ENCODE data around the gene TDRD5.
"Not testable (repeated sequence)": the region's sequence is repeated elsewhere in the genome, so short reads cannot be mapped to it uniquely, and the experiment has no call there.

Gene TDRD5

DNA sequence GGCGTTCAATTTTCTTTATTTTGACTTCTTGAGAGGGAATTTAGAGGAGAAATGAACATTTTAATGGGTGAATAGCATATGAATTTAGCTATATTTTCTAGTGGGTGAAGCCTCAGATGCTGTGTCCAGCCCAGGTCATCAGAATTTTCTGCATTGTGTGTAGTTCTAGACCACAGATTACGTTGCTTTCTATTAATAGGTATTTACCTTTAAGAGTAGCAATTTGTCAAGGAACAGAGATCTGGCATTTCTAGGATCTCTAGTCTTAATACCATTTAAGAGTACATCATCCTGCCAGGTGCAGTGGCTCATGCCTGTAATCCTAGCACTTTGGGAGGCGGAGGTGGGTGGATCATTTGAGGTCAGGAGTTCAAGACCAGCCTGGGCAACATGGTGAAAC lies 20.7 kb downstream of the TDRD5 start:
- no peak for DNase-seq

DNA sequence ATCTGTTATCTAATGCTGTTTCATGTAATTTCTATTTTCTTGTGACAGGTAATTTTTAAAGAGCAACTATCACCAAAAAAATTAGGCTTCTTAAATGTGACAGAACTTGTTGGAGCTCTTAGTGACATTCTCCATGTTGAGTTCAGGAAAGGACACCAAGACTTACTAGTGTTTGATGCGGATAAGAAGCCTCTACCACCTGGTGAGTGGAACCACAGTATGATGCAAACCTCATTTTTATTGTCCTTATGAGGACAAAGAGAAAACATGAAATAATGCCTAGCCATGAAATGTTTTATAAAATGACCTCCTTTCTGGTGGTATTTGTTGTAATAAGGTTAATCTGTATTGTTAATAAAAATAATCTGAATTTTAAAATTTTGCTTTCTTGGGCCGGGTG lies 39.1 kb downstream of the TDRD5 start:
- no peak for DNase-seq

DNA sequence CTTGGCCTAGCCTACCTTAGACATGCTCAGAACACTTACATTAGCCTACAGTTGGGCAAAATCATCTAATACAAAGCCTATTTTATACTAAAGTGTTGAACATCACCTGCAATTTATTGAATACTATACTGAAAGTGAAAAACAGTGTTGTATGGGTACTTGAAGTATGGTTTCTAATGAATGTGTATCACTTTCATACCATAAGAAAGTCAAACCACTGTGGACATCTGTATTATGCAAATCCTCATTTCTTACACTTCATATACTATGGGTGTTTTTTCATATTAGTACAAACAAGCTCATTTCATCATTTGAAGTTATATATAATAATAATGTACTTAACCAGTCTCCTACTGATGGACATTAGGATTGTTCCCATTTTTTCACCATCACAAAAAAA lies 41.2 kb downstream of the TDRD5 start:
- no peak for DNase-seq

DNA sequence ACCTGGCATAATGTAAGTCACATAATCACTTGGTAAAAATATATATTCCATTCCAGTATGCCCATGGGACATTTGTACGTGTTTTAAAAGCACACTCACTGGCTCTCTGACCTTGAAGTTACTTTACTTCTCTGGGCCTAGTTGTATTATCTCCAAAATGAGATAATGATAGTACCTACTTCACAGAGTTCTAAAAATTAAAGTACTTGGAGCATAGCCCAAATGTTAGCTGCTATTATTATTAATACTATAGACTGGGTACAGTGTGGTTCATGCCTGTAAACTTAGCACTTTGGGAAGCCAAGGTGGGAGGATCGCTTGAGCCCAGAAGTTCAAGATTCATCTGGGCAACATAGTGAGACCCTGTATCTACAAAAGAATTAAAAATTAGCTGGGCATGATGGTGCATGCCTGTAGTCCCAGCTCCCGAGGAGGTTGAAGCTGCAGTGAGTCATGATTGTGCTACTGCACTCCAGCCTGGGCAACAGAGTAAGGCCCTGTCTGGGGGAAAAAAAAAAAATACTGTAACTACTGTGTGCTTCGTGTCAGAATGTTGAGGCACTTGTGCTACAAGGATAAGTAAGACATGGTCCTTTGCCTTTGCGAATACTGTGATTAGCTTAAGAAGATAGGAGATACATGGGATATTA lies 45.7 kb downstream of the TDRD5 start:
- DNase-seq, result no peak

DNA sequence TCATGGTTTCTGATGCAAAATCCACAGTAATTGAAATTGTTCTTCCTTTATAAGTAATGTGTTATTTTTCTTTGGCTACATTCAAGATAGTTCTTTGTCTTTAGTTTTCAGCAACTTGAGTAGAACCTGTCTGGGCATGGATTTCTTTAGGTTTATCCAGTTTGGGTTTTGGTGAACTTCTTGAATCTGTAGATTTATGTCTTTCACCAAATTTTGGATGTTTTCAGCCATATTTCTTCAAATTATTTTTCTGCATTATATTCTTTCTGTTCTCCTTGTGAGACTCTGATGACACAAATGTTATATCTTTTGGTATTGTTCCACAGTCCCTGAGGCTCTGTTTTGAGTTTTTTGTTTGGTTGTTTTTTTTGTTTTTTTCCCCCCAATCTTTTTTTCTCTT lies 69.4 kb downstream of the TDRD5 start:
- DNase-seq, result no peak

DNA sequence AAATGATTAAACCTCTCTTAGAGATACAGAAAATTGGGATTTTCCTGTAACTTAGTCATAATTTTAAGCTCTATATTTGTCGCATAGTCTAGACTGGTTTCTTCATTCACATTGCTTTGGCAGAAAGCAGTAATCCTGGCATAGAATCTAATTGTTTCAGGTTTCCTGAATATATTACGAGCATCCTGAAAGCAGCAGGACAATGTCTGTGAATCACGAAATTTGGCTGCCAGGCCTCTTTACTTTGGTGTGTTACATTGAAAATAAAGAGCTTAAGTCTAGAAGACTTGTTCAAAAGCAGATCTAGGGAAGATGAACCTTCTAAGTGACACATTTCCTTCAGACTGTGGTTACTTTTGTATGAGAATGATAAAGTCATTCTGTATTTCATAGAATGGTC lies 72.2 kb downstream of the TDRD5 start:
- no peak for DNase-seq

DNA sequence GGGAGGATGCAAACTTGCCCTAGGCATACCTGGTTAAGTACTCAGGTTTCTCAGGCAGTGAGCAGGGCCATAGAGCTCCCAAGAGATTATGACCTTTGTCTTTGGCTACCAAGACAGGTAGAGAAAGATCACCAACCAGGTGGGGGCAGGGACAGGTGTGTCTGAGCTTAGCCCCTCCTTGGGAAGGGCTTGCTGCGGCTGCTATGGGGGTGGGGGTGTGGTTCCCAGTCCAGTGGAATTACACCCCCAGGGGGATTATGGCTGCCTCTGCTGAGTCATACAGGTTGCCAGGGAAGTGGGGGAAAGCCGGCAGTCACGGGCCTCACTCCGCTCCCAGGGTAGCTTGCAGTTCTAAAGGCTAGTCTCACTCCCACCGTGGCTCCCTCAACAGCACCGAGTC lies 86.2 kb downstream of the TDRD5 start:
- DNase-seq, result no peak

DNA sequence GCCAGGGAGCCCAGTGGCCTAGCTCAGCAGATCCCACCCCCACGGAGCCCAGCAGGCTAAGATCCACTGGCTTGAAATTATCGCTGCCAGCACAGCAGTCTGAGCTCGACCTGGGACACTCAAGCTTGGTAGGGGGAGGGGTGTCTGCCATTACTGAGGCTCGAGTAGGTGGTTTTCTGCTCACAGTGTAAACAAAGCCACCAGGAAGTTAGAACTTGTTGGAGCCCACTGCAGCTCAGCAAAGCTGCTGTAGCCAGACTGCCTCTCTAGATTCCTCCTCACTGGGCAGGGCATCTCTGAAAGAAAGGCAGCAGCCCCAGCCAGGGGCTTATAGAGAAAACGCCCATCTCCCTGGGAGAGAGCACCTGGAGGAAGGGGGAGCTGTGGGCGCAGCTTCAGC lies 102.9 kb downstream of the TDRD5 start:
- DNase-seq, result not testable (repeated sequence)

DNA sequence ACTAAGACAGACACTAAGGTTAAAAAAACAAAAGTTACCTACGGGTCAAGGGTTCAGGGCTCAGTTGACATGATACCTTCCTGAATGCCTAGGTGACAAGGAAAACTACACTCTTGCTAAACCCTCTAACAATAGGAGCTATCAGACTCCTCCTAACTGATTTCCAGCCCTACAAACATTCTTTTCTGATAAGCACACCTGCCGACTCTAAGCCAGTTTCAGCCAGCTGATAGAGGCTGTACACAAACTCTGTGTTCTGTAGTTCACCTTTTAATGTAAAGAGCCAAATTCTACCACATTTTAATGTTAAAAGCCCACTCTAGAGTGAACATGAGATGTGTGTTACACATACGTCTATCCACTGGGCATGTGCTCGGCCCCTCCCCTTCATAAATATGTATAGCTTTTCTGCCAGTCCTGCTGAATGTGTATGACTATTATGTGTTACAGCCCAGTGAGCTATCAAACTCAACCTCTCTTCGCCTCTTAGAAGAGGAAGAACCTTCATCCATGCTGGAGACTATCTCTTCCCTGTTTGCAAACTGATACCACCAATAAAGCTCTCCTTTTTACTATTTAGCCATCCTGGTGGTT lies 111.4 kb downstream of the TDRD5 start:
- no peak for DNase-seq

DNA sequence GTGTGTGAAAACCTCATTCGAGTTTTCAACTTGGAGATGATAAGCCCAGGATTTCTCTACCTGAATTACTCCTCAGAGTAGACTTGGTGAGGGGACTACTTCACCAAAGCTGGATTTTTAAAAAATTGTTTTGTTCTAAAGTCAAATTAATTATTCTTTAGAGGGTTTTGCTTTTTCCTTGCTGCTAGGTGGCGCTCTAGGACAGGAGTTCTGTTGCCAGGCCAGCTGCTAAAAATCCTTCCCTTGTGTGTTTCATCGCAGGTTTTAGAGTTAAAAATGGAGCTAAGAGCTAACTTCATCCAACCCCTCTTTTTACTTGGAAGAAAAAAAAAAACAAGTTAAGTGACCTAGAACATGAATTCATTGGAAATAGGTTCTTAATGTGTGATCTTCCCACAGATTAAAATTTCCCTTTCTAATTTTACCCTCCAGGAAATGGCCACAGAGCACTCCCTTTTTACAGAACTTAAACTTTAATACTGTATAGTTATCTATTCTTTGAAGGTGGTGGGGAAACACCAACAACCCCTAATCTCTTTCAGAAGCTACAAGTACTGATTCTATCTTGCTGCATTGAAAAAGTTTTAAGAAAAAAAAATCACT lies 114.8 kb downstream of the TDRD5 start:
- peak; percentile 39 for DNase-seq

DNA sequence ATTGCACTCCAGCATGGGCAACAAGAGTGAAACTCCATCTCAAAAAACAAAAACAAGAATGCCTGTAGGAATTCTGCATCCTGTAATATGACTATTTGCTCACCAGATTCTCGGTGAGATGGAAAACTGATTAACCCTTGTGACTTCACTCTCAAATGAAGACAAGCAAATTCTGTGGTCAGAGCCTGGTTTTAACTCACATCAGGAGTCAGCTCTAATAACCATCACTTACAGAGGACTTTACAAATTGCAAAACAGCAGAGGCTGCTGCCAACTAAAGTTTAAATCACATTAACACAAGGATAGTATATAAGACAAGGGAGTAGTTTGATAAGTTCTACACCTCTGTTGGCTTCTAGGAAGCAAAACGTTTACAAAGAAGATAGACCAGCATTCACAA lies 115.8 kb downstream of the TDRD5 start:
- no peak for DNase-seq

DNA sequence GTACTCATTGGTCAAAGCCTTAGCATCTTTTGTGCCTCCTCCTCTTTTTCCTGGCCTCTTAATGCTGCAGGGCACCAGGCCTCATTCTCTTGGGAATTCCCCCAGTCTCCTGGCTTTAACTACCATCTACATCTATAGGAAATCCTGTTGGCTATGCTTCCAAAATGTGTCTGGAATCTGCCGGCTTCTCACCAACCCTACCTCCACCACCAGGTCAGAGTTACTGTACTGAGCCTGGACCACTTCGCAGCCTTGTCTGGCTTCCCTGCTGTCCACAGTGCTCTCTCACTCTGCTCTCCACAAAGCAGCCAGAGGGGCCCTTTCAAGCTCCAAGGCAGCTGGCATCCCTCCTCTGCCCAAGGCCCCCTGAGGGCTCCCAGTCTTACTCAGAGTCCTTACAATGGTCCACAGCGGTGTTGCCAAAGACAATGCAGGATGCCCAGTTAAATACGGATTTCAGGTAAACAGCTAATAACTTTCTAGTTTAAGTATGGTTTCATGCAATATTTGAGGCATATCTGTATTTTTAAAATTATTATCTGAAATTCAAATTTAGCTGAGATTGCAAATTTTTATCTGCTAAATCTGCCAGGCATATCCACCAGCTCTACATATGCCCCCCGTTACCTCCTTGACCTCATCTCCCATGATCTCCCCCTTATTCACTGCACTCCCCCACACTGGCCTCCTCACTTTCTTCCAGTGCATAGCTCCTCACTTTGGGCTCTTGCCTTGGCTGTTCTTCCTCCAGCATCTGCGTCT lies 117.0 kb downstream of the TDRD5 start:
- no peak for DNase-seq

DNA sequence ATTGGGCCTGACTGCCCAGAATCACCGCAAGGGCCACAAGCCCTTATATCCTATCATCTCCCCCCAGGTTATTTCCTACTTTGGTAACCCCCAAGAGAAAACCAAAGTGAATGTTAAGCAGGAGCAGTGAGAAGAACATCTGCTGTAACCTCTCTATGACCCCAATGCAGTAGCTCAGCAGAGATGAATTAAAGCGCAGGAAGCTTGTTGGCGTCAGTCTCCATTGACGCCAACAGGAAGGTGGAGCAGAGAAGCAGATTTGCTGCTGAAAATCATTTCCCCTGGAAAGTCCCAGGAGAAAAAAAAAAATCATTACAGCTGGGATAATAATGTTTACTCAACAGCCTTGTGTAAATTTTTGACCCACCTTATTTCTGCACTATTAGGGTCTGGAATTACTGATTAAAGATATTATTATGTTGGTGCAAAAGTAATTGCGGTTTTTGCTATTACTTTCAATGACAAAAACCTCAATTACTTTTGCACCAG lies 118.3 kb downstream of the TDRD5 start:
- DNase-seq, result no peak

DNA sequence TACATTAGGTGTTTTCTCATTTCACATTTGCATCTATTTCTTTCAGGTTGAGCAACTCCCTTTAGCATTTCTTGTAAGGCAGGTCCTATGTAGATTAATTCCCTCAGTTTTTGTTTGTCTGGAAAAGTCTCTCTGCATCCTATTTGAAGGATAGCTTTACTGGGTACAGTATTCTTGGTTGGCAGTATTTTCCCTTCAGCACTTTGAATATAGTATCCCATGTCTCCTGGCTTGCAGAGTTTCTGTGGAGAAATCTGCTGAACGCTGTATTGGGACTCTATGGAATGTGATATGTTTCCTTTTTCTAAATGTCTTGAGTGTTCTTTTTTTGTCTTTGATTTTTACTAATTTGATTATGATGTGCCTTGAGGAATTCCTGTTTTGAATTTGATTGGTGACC lies 122.5 kb downstream of the TDRD5 start:
- no peak for DNase-seq

DNA sequence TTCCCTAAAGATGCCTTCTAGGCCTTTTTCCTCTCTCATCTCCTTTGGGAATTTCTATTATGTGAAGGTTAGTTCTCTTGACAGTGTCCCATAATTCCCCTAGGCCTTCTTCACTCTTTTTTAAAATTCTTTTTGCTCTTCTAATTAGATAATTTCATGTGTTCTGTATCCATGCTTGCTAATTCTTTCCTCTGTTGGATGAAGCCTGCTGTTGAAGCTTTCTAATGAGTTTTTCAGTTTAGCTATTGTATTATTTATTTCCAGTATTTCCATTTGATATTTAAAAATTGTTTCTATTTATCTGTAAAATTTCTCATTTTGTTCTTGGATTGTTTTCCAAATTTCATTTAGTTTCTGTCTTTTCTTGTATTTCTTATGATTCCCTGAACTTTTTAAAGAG lies 123.0 kb downstream of the TDRD5 start:
- DNase-seq, result no peak

DNA sequence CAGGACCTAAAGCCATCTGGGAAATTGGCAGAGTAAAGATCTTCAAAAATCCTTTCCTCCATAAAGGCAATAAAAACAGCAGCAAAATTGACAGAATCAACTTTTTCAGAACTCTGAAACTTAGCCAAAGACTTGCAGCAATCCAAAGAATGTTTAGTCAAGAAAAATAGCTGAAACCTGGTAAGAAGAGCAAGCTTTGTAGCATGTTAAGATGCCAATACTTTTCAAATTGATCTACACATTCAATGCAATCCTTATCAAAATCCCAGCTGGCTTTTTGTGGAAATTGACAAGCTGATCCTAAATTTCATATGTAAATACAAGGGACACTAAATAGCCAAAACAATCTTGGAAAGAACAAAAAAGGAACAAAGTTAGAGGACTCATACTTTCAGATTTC lies 127.6 kb downstream of the TDRD5 start:
- DNase-seq, result no peak

DNA sequence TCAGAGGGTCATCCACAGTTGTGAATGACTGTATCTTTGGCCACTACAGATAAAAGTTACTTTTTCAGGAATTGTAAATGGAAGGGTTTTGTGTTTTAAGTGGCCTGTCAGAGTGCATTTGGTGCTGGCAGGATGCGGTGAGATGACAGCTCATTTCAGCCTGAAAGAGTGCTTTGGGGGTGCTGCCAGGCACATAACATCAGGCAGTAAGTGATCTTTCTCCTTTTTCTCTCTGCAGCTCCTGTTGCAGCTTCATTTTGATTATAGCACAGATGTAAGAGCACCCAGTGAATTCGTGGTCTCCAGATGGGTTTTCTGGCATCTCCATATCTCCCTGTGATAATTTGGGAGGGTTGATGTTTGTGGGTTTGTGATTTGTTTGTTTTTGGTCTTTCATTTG lies 136.6 kb downstream of the TDRD5 start:
- DNase-seq, result no peak

DNA sequence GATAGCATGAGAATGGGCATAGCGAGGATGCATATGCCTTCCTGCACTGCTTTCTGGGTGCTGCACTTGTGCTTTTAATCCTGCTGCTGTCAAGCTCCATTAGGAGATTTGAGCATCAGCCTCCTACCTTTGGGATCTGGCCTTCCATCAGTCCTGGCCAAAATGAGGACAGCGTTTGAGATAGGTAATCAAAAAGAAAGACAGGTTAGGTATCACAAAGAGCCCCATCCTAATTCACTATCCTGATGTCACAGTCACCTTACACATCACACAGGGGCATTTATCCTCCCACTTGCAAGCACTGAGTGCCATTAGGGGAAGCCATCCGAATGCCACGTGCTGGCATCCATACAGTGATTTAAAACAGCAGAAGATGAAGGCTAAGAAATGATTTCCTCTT lies 138.2 kb downstream of the TDRD5 start:
- DNase-seq, result no peak

DNA sequence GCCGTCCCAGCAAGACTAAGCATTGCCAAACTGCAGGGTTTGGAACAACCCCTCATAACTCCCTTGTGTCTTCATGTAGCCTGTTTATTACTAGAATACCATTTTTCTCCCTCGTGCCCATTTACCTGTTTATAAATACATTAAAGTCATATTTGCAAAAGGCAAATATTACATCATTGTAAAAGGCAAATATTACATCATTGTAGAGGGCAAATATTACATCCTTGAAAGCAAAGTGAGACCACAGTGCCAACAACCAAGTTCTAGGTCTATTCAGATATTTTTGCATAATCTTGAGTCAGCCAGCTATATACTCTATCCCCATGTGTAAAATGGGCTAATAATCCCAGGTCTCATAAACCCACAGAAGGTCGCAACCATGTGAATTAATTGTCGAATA lies 140.0 kb downstream of the TDRD5 start:
- DNase-seq, result no peak

Data from stimulated activated CD4-positive, alpha-beta T cell treated with anti-CD3 and anti-CD28 coated beads, Interleukin-12 subunit alpha, Interleukin-12 subunit beta, amount 100 ng/mL, for 4 hours (primary cell).